HEK293 (cell line): ENCODE results near the gene SMIM29.

Source experiments
- CTCF ChIP-seq: fragments of 450-650 bp; formaldehyde crosslinking; IDR thresholded peaks from 2 replicates; pipeline ENCODE4 v1.5.1; 2016; ENCODE audit warnings: missing biosample characterization, missing genetic modification characterization
- GLI2 ChIP-seq: fragments of 450-650 bp; formaldehyde crosslinking; IDR thresholded peaks from 2 replicates; pipeline ENCODE4; 2017; ENCODE audit warnings: missing biosample characterization, missing genetic modification characterization, low read depth, borderline replicate concordance
- OSR2 ChIP-seq: fragments of 450-650 bp; formaldehyde crosslinking; IDR thresholded peaks from 2 replicates; pipeline ENCODE4 v1.5.1; 2016; ENCODE audit warnings: missing biosample characterization, missing genetic modification characterization
- ZFP69B ChIP-seq: fragments of 450-650 bp; formaldehyde crosslinking; IDR thresholded peaks from 2 replicates; pipeline ENCODE4 v1.5.1; 2016; ENCODE audit warnings: missing biosample characterization, missing genetic modification characterization
- ZNF280D ChIP-seq: fragments of 450-650 bp; formaldehyde crosslinking; IDR thresholded peaks from 2 replicates; pipeline ENCODE4 v1.5.1; 2016; ENCODE audit warnings: missing biosample characterization, missing genetic modification characterization
- ZNF654 ChIP-seq: fragments of 450-650 bp; formaldehyde crosslinking; IDR thresholded peaks from 2 replicates; pipeline ENCODE4 v1.5.1; 2016; ENCODE audit warnings: low read depth, missing biosample characterization, missing genetic modification characterization
- ZNF707 ChIP-seq: fragments of 450-650 bp; formaldehyde crosslinking; IDR thresholded peaks from 2 replicates; pipeline ENCODE4 v1.5.1; 2016; ENCODE audit warnings: missing biosample characterization, missing genetic modification characterization
- ZNF837 ChIP-seq: fragments of 450-650 bp; formaldehyde crosslinking; IDR thresholded peaks from 2 replicates; pipeline ENCODE4 v1.5.1; 2016; ENCODE audit warnings: missing biosample characterization, missing genetic modification characterization
- TF ChIP-seq, protein P1 (sequence below): fragments of 450-650 bp; formaldehyde crosslinking; IDR thresholded peaks from 2 replicates; pipeline ENCODE4 v1.5.1; 2016; ENCODE audit warnings: missing biosample characterization, missing genetic modification characterization
- TF ChIP-seq, protein P2 (sequence below): fragments of 450-650 bp; formaldehyde crosslinking; IDR thresholded peaks from 2 replicates; pipeline ENCODE4 v1.5.1; 2016; ENCODE audit warnings: missing biosample characterization, missing genetic modification characterization

DNA sequence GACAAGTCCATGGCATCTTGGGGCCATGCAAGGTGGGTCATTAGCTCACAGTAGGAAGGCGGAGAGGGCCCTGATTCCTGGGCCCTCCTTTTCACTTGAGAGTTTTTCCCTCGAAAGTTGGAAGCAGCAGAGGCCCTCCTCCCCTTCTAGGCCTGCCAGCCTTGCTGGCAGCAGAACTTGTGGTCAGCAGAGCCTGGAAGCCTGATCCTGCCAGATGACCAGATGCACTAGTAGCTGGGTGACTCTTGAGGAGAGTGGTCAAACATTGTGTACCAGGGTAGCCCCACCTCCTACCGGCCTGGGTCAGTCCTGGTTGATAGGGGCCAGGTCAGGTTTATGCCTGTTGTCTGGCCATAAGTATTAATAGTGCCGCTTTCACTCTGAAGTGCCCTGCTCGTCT lies 15.9 kb downstream of the SMIM29 start:
- TF ChIP-seq ZNF707 (tag by site-specific recombination) (no peak), ZNF654 (tag by site-specific recombination) (no peak), ZNF837 (tag by site-specific recombination) (no peak), ZFP69B (tag by site-specific recombination) (no peak), GLI2 (tag by site-specific recombination) (no peak), CTCF (no peak), ZNF280D (no peak), OSR2 (tag by site-specific recombination) (no peak)
- TF ChIP-seq, protein P1, sequence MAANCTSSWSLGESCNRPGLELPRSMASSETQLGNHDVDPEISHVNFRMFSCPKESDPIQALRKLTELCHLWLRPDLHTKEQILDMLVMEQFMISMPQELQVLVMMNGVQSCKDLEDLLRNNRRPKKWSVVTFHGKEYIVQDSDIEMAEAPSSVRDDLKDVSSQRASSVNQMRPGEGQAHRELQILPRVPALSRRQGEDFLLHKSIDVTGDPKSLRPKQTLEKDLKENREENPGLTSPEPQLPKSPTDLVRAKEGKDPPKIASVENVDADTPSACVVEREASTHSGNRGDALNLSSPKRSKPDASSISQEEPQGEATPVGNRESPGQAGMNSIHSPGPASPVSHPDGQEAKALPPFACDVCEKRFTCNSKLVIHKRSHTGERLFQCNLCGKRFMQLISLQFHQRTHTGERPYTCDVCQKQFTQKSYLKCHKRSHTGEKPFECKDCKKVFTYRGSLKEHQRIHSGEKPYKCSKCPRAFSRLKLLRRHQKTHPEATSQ (tag by site-specific recombination), result no peak
- TF ChIP-seq, protein P2, sequence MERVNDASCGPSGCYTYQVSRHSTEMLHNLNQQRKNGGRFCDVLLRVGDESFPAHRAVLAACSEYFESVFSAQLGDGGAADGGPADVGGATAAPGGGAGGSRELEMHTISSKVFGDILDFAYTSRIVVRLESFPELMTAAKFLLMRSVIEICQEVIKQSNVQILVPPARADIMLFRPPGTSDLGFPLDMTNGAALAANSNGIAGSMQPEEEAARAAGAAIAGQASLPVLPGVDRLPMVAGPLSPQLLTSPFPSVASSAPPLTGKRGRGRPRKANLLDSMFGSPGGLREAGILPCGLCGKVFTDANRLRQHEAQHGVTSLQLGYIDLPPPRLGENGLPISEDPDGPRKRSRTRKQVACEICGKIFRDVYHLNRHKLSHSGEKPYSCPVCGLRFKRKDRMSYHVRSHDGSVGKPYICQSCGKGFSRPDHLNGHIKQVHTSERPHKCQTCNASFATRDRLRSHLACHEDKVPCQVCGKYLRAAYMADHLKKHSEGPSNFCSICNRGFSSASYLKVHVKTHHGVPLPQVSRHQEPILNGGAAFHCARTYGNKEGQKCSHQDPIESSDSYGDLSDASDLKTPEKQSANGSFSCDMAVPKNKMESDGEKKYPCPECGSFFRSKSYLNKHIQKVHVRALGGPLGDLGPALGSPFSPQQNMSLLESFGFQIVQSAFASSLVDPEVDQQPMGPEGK (tag by site-specific recombination), result no peak
